HCT116 (cell line): ENCODE measurements around the gene CLASP1.
"Not testable (repeated sequence)": the region's sequence is repeated elsewhere in the genome, so short reads cannot be mapped to it uniquely, and the experiment has no call there.

ENCODE experiments used
- CTCF ChIP-seq, 3 experiments: fragments of 200-600 bp in 1 of 3; sonication (generic) in 1 of 3; IDR thresholded peaks in 2 of 3; conservative IDR thresholded peaks in 1 of 3; 2 replicates each; pipeline ENCODE4 v1.5.1; 2012 to 2017; ENCODE audit warnings: low read depth in 2 of 3, low read length in 2 of 3, antibody characterized with exemption in 1 of 3, borderline replicate concordance in 1 of 3, control low read depth in 1 of 3, mild to moderate bottlenecking in 1 of 3, mixed read lengths in 1 of 3, mixed run types in 1 of 3, moderate library complexity in 1 of 3; ENCODE audit not compliant: insufficient read depth in 1 of 3
- EZH2 ChIP-seq: fragments of 200-600 bp; sonication (generic); IDR thresholded peaks from 2 replicates; pipeline ENCODE4 v1.6.1; 2017; ENCODE audit warnings: antibody characterized with exemption, mixed run types
- EZH2phosphoT487 ChIP-seq: fragments of 200-600 bp; IDR thresholded peaks from 2 replicates; pipeline ENCODE4 v1.6.1; 2018; ENCODE audit warnings: antibody characterized with exemption, borderline replicate concordance
- FOSL1 ChIP-seq: IDR thresholded peaks from 2 replicates; pipeline ENCODE4 v1.6.1; 2012; ENCODE audit warnings: low read depth
- POLR2A ChIP-seq: IDR thresholded peaks from 2 replicates; pipeline ENCODE4 v1.7.0; 2011; ENCODE audit warnings: borderline replicate concordance; ENCODE audit not compliant: insufficient read depth, insufficient read length; ENCODE audit errors: extremely low read depth
- POLR2AphosphoS5 ChIP-seq: IDR thresholded peaks from 2 replicates; pipeline ENCODE4 v1.6.1; 2011; ENCODE audit warnings: mild to moderate bottlenecking, low read depth, low read length, moderate library complexity
- REST ChIP-seq: IDR thresholded peaks from 2 replicates; pipeline ENCODE4 v1.6.1; 2012; ENCODE audit warnings: low read depth
- SP1 ChIP-seq: IDR thresholded peaks from 2 replicates; pipeline ENCODE4 v1.6.1; 2012; ENCODE audit warnings: low read depth
- ZNF274 ChIP-seq: fragments of 200-500 bp; sonication (Bioruptor generic); IDR thresholded peaks from 2 replicates; pipeline ENCODE4 v1.6.1; 2014; ENCODE audit warnings: mild to moderate bottlenecking, low read depth, low read length, inconsistent platforms

DNA sequence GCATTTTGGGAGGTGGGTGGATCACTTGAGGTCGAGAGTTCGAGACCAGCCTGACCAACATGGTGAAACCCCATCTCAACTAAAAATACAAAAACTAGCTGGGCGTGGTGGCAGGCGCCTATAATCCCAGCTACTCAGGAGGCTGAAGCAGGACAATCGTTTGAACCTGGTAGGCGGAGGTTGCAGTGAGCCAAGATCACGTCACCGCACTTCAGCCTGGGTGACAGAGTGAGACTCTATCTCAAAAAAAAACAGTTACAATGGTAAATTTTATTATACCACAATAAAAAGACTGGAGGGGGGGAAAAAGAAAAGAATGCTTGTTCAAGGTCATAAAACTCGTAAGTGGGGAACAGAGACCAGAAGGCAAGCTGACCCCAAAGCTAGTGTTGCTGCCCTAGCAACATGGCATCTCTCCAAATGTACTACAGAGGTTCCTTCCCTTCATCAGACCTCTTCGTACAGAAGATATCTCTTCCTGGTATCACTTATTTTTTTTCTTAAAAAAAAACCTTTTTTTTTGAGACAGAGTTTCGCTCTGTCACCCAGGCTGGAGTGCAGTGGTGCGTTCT is 305.3 kb downstream of the CLASP1 start:
- not testable (repeated sequence) for TF ChIP-seq ZNF274; CTCF (IDR thresholded peaks at IDR 0.05 in 2 of 3, conservative IDR thresholded peaks at IDR 0.05 in 1 of 3; ENCODE audit: borderline replicate concordance in 1 of 3, insufficient read depth in 1 of 3, low read depth in 2 of 3, low read length in 2 of 3); POLR2AphosphoS5; EZH2; POLR2A; EZH2phosphoT487; SP1; FOSL1; REST
